Cardiac fibroblast (primary cell): Measurements from ENCODE around the gene CASP3.
"Not testable (repeated sequence)": the region's sequence is repeated elsewhere in the genome, so short reads cannot be mapped to it uniquely, and the experiment has no call there.

Source experiments
- DNase-seq, 2 donors: peaks; one replicate each; pipeline versions ENCODE4 v3.0.0 to v3.0.0-alpha.2; 2010; ENCODE audit warnings: low read depth in 2 of 2
- H3K4me3 ChIP-seq, 2 donors: replicated peaks in 1 of 2; 1 replicate in 1 of 2; 2 replicates in 1 of 2; pipeline ENCODE4 v1.5.1; 2011; ENCODE audit warnings: low read depth in 2 of 2, low read length in 2 of 2, mild to moderate bottlenecking in 2 of 2, moderate library complexity in 1 of 2
- CTCF ChIP-seq: IDR thresholded peaks from one replicate; pipeline ENCODE4 v1.5.1; 2011; ENCODE audit warnings: low read depth, mild to moderate bottlenecking, low read length, inconsistent platforms

CASP3 gene

GRCh38 chr4:184653650-184654049 lies 4.4 kb upstream of the CASP3 start:
- TF ChIP-seq CTCF: no peak
- peak in 1 of 2 donors; percentile 47 for DNase-seq
- H3K4me3 ChIP-seq: no peak overlapping the region

GRCh38 chr4:184652681-184653080 lies 3.4 kb upstream of the CASP3 start:
- not testable (repeated sequence) for H3K4me3 ChIP-seq, DNase-seq

GRCh38 chr4:184651899-184652298 lies 2.7 kb upstream of the CASP3 start:
- DNase-seq: no peak
- TF ChIP-seq CTCF: no peak
- H3K4me3 ChIP-seq: no peak overlapping the region

- peak; percentile 42 to 70 for DNase-seq
- H3K4me3 ChIP-seq: peak overlapping the region; percentile 71 to 78
- no peak for TF ChIP-seq CTCF
These were observed 966 bp upstream of the CASP3 start for GRCh38 chr4:184649971-184650855.

GRCh38 chr4:184648313-184649025 lies 778 bp downstream of the CASP3 start:
- DNase-seq: peak; percentile 44 to 62
- peak overlapping the region; percentile 73 to 85 for H3K4me3 ChIP-seq
- TF ChIP-seq CTCF: no peak

- TF ChIP-seq CTCF: no peak
- DNase-seq: peak in 1 of 2 donors; percentile 16
- H3K4me3 ChIP-seq: peak overlapping the region; percentile 73 to 85
These were observed 1.3 kb downstream of the CASP3 start for GRCh38 chr4:184648054-184648312.

- peak overlapping the region; percentile 73 to 85 for H3K4me3 ChIP-seq
- no peak for TF ChIP-seq CTCF
- peak; percentile 34 to 52 for DNase-seq
These were observed 1.8 kb downstream of the CASP3 start for GRCh38 chr4:184647266-184648053.
